CD4-positive, alpha-beta T cell (primary cell): ENCODE measurements around the gene LMO3. TPM values are rescaled to one million over a fixed set of nuclear protein-coding genes. Genes with fewer than 3 reads are reported as not detected.

Experiments
- ATAC-seq: fragments of 200-7000 bp; cut with Tn5 transposase; one replicate; pipeline ENCODE4 v1.10.0; 2022; ENCODE audit warnings: mild to moderate bottlenecking; ENCODE audit not compliant: poor library complexity
- CTCF ChIA-PET: fragments of 350-600 bp; sonication (Branson Sonifier 250); formaldehyde crosslinking; loops from one replicate; lab custom pipeline; 2021; ENCODE audit warnings: antibody characterized with exemption, inconsistent platforms; lab: Charles Lee
- POLR2A ChIA-PET: fragments of 350-600 bp; sonication (Branson Sonifier 250); formaldehyde crosslinking; loops from one replicate; lab custom pipeline; 2021; ENCODE audit warnings: antibody characterized with exemption, inconsistent platforms; lab: Charles Lee
- DNase-seq, 14 experiments: peaks; one replicate each; pipeline ENCODE4 v3.0.0-alpha.2; 2013 to 2020; ENCODE audit warnings: mixed read lengths in 2 of 14
- H3K27ac ChIP-seq, 2 donors: one replicate each; pipeline versions ENCODE4 v1.5.1 to v1.7.0; 2013; ENCODE audit warnings: low read length in 2 of 2, low read depth in 1 of 2, mild to moderate bottlenecking in 1 of 2
- H3K27me3 ChIP-seq, 2 experiments: 1 replicate in 1 of 2; 2 replicates in 1 of 2; pipeline versions ENCODE4 v1.6.1 to v1.7.0; 2013; ENCODE audit warnings: low read length in 2 of 2, control low read depth in 1 of 2, mild to moderate bottlenecking in 1 of 2, moderate library complexity in 1 of 2; ENCODE audit not compliant: insufficient read depth in 2 of 2, control insufficient read depth in 1 of 2
- H3K36me3 ChIP-seq: one replicate; pipeline ENCODE4 v1.6.1; 2013; ENCODE audit warnings: low read length, control low read depth; ENCODE audit not compliant: insufficient read depth
- H3K4me1 ChIP-seq: one replicate; pipeline ENCODE4 v1.6.1; 2013; ENCODE audit warnings: low read length, control low read depth; ENCODE audit not compliant: insufficient read depth
- H3K4me3 ChIP-seq: one replicate; pipeline ENCODE4 v1.5.1; 2013; ENCODE audit warnings: mild to moderate bottlenecking, low read length, moderate library complexity
- H3K9me3 ChIP-seq, 2 experiments: 1 replicate in 1 of 2; 2 replicates in 1 of 2; pipeline versions ENCODE4 v1.6.1 to v1.7.0; 2013; ENCODE audit warnings: low read length in 2 of 2, mild to moderate bottlenecking in 2 of 2, control low read depth in 1 of 2, moderate library complexity in 1 of 2; ENCODE audit not compliant: control insufficient read depth in 1 of 2, insufficient read depth in 1 of 2
- H3K27ac Mint-ChIP-seq: one replicate; pipeline ENCODE4 v1.8.0; 2020; ENCODE audit warnings: mixed read lengths
- H3K27me3 Mint-ChIP-seq: one replicate; pipeline ENCODE4 v1.8.0; 2021; ENCODE audit warnings: mixed read lengths
- H3K36me3 Mint-ChIP-seq: one replicate; pipeline ENCODE4 v1.8.0; 2021; ENCODE audit warnings: low read depth, mixed read lengths
- H3K4me1 Mint-ChIP-seq: one replicate; pipeline ENCODE4 v1.8.0; 2021; ENCODE audit warnings: low read depth, mixed read lengths
- H3K4me3 Mint-ChIP-seq: one replicate; pipeline ENCODE4 v1.8.0; 2020; ENCODE audit warnings: mild to moderate bottlenecking, mixed read lengths
- H3K9me3 Mint-ChIP-seq: one replicate; pipeline ENCODE4 v1.8.0; 2020; ENCODE audit warnings: mixed read lengths
- CTCF ChIP-seq: fragments of 200-600 bp; IDR thresholded peaks from one replicate; pipeline ENCODE4 v1.8.0; 2022; ENCODE audit warnings: antibody characterized with exemption, mild to moderate bottlenecking
- intact Hi-C, 2 experiments: fragments of 100-400 bp; cut with DNase I in 1 of 2; cut with micrococcal nuclease in 1 of 2; formaldehyde crosslinking; loops; one replicate each; pipeline versions ENCODE4 v1.15.1 to v1.9.0; 2023 to 2025; cut with DNase I, micrococcal nuclease
- total RNA-seq, 174 experiments: library from RNA in 2 of 174; stranded (reverse) in 2 of 174; gene quantifications; one replicate each; pipeline ENCODE4 v1.2.3 and lab custom pipeline; 2021 to 2026

Gene LMO3
- total RNA-seq, 2 experiments from 2014 or later: not detected

- CTCF ChIA-PET: no interaction called here
- Mint-ChIP-seq H3K36me3 (no peaks in the 10 kb centered on the region), H3K4me3 (no peak overlapping the region), H3K9me3 (peaks cover 3% of the 10 kb centered on the region), H3K4me1 (no peaks in the 10 kb centered on the region), H3K27ac (no peak overlapping the region), H3K27me3 (no peaks in the 10 kb centered on the region)
- intact Hi-C loops: no loop called here
- Histone ChIP-seq H3K27me3 (no peaks in the 10 kb centered on the region), H3K36me3 (no peaks in the 10 kb centered on the region), H3K9me3 (peaks cover 0 to 3% of the 10 kb centered on the region in 2 experiments), H3K4me3 (no peak overlapping the region), H3K4me1 (no peaks in the 10 kb centered on the region), H3K27ac (no peak overlapping the region)
- DNase-seq (no peak), ATAC-seq (no peak)
- no peak for TF ChIP-seq CTCF
- POLR2A ChIA-PET: no interaction called here
Observed at GRCh38 chr12:16587514-16587913, 18.4 kb downstream of the LMO3 start.

DNA sequence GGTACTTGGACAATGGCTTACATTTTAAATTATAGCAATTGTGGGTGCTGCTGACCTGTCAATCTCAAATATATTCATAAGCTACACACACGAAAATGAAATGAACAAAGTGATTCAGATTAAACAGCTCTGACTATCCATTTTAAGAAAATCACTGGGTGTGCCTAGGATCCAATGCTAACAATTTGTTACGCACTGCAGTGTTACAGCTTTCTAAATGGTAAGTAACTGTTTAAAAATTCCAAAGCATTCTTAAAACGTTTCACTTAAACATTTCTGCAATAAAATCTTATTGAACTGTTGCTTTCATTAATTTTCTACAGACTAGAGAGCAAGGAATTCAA is 18.9 kb downstream of the LMO3 start:
- H3K4me1 ChIP-seq: no peaks in the 10 kb centered on the region
- Mint-ChIP-seq H3K4me3 (no peak overlapping the region), H3K36me3 (no peaks in the 10 kb centered on the region), H3K9me3 (peaks cover 3% of the 10 kb centered on the region), H3K27ac (no peak overlapping the region), H3K4me1 (no peaks in the 10 kb centered on the region), H3K27me3 (no peaks in the 10 kb centered on the region)
- intact Hi-C loops: no loop called here
- peaks cover 0 to 3% of the 10 kb centered on the region in 2 experiments for H3K9me3 ChIP-seq
- no peak for ATAC-seq
- H3K4me3 ChIP-seq: no peak overlapping the region
- CTCF ChIA-PET: no interaction called here
- TF ChIP-seq CTCF: no peak
- DNase-seq: no peak
- POLR2A ChIA-PET: no interaction called here
- H3K36me3 ChIP-seq: no peaks in the 10 kb centered on the region
- H3K27ac ChIP-seq: no peak overlapping the region
- H3K27me3 ChIP-seq: no peaks in the 10 kb centered on the region

DNA sequence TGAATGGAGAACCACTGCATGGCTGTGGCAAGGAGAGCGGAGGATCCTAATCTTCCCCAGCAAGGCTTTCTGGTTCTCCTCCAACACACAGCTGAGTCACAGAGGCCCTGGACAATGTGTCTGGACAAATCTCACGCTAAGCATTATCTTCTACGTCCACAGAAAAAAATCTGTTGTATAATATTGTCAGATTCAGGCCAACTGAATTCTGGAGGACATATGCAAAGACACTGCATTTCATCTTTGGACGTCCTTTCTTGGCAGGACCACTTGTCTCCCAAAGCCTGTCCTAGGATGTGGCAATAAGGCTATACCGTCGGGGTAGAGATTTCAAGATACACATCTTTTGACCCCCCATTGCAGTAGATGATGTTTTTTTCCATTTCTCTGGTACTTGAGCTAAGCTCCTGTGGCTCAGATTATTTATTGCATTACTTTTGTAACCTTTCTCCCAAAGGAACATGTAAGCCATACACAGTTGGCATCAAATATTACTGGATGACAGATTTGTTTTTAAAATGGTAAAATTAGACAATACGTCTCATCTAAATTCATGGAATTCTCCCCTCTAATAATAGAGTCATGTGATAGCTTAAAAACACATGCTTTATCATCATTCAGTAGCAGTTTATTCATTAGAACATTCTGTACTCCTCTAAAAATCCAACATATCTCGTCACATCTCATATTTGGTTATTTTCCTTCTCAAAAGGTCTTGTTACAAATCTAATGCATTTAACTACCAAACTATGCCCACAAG is 19.4 kb downstream of the LMO3 start:
- ATAC-seq (no peak), DNase-seq (no peak)
- H3K9me3 Mint-ChIP-seq: peaks cover 3% of the 10 kb centered on the region
- intact Hi-C loops: no loop called here
- H3K4me3 ChIP-seq: no peak overlapping the region
- TF ChIP-seq CTCF: no peak
- no peak overlapping the region for H3K4me3 Mint-ChIP-seq
- H3K36me3 Mint-ChIP-seq: no peaks in the 10 kb centered on the region
- no peaks in the 10 kb centered on the region for H3K27me3 ChIP-seq
- no peaks in the 10 kb centered on the region for H3K4me1 ChIP-seq
- no peaks in the 10 kb centered on the region for H3K27me3 Mint-ChIP-seq
- ChIA-PET CTCF (no interaction called here), POLR2A (no interaction called here)
- H3K27ac ChIP-seq: no peak overlapping the region
- peaks cover 0 to 3% of the 10 kb centered on the region in 2 experiments for H3K9me3 ChIP-seq
- no peaks in the 10 kb centered on the region for H3K36me3 ChIP-seq
- H3K27ac Mint-ChIP-seq: no peak overlapping the region
- H3K4me1 Mint-ChIP-seq: no peaks in the 10 kb centered on the region
